Parathyroid adenoma (tissue), 2 donors: ENCODE results near the gene GIPC2.
"Not testable (repeated sequence)": the region's sequence is repeated elsewhere in the genome, so short reads cannot be mapped to it uniquely, and the experiment has no call there.

Experiments
- H2AFZ ChIP-seq: fragments of 300-600 bp; sonication (generic); one replicate; pipeline ENCODE4 v1.7.0; 2017; ENCODE audit warnings: antibody characterized with exemption, mild to moderate bottlenecking
- H3K27ac ChIP-seq: fragments of 300-600 bp; sonication (generic); one replicate; pipeline ENCODE4 v1.7.0; 2017
- H3K27me3 ChIP-seq: fragments of 300-600 bp; sonication (generic); one replicate; pipeline ENCODE4 v1.7.0; 2017; ENCODE audit warnings: low read length; ENCODE audit not compliant: control insufficient read depth, insufficient read depth
- H3K36me3 ChIP-seq: fragments of 300-600 bp; sonication (generic); one replicate; pipeline ENCODE4 v1.7.0; 2017; ENCODE audit warnings: low read length; ENCODE audit not compliant: control insufficient read depth, insufficient read depth
- H3K4me1 ChIP-seq: fragments of 300-600 bp; sonication (generic); one replicate; pipeline ENCODE4 v1.7.0; 2017; ENCODE audit warnings: control low read depth
- H3K4me2 ChIP-seq: fragments of 300-600 bp; sonication (generic); one replicate; pipeline ENCODE4 v1.7.0; 2017; ENCODE audit warnings: low read length
- H3K4me3 ChIP-seq: fragments of 300-600 bp; sonication (generic); one replicate; pipeline ENCODE4 v1.7.0; 2017; ENCODE audit warnings: low read depth, low read length
- H3K79me2 ChIP-seq: fragments of 300-600 bp; sonication (generic); one replicate; pipeline ENCODE4 v1.7.0; 2017; ENCODE audit warnings: control low read depth
- H3K9ac ChIP-seq: fragments of 300-600 bp; sonication (generic); one replicate; pipeline ENCODE4 v1.7.0; 2017; ENCODE audit warnings: mild to moderate bottlenecking
- H3K9me3 ChIP-seq: fragments of 300-600 bp; sonication (generic); one replicate; pipeline ENCODE4 v1.7.0; 2017; ENCODE audit warnings: low read length; ENCODE audit not compliant: control insufficient read depth
- TF ChIP-seq, protein P1 (sequence below): fragments of 300-600 bp; sonication (generic); IDR thresholded peaks from one replicate; pipeline ENCODE4 v1.7.0; 2017; ENCODE audit warnings: antibody characterized with exemption, mild to moderate bottlenecking
- donor health status: primary hyperparathyroidism.

The GIPC2 gene

DNA sequence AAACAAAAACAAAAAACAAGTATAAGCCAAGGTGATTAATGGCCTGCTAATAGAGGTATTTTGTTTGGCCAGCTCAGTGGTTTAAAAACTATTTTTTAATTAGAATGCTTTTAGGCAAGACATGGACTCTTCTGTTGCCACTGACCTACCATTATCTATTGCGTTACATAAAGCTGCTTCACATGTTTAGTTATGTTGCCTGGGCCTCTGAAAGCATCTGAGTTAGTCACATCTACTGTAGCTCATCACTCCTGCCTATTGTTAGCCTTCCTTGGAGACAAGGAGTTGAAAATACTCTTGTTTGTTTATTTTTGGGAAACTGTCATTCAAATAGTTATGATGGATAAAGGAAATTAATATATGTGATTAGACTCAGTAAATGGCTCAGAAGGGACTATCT, 26.7 kb upstream of the GIPC2 start:
- Histone ChIP-seq H3K4me2 (no peak overlapping the region), H3K27ac (no peak overlapping the region), H3K4me1 (no peaks in the 10 kb centered on the region), H3K4me3 (no peak overlapping the region), H3K79me2 (no peaks in the 10 kb centered on the region), H3K36me3 (no peaks in the 10 kb centered on the region), H3K27me3 (no peaks in the 10 kb centered on the region), H3K9me3 (no peaks in the 10 kb centered on the region), H3K9ac (no peak overlapping the region), H2AFZ (no peak overlapping the region)
- TF ChIP-seq, protein P1, sequence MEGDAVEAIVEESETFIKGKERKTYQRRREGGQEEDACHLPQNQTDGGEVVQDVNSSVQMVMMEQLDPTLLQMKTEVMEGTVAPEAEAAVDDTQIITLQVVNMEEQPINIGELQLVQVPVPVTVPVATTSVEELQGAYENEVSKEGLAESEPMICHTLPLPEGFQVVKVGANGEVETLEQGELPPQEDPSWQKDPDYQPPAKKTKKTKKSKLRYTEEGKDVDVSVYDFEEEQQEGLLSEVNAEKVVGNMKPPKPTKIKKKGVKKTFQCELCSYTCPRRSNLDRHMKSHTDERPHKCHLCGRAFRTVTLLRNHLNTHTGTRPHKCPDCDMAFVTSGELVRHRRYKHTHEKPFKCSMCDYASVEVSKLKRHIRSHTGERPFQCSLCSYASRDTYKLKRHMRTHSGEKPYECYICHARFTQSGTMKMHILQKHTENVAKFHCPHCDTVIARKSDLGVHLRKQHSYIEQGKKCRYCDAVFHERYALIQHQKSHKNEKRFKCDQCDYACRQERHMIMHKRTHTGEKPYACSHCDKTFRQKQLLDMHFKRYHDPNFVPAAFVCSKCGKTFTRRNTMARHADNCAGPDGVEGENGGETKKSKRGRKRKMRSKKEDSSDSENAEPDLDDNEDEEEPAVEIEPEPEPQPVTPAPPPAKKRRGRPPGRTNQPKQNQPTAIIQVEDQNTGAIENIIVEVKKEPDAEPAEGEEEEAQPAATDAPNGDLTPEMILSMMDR: no peak

DNA sequence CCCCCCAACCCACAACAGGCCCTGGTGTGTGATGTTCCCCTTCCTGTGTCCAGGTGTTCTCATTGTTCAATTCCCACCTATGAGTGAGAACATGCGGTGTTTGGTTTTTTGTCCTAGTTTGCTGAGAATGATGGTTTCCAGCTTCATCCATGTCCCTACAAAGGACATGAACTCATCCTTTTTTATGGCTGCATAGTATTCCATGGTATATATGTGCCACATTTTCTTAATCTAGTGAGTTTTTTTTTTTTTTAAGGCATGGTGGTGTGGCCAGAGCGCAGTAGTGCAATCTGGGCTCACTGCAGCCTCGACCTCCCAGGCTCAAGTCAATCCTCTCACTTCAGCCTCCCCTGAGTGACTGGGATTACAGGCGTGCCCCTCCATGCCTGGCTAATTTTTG, 24.6 kb upstream of the GIPC2 start:
- H3K79me2 ChIP-seq, H3K27me3 ChIP-seq, H2AFZ ChIP-seq, H3K4me2 ChIP-seq, H3K4me3 ChIP-seq, H3K4me1 ChIP-seq, H3K9me3 ChIP-seq, H3K9ac ChIP-seq, H3K27ac ChIP-seq, H3K36me3 ChIP-seq: not testable (repeated sequence)

DNA sequence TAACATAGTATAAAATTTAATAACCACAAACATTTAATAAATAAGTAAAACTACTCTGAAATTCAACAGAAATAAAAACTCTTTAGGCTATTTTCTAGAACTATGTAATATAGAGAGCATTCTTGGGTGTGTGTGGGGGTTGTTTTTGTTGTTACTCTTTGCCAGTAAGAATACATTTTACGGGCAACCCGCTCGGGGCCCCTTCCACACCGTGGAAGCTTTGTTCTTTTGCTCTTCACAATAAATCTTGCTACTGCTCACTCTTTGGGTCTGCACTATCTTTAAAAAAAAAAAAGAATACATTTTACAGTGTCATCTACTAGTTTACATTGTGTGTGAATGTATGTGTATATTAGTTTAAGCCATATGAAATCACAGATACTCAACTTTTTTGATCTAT, 16.0 kb upstream of the GIPC2 start:
- TF ChIP-seq, protein P1: no peak
- Histone ChIP-seq H3K4me3 (no peak overlapping the region), H3K4me1 (no peaks in the 10 kb centered on the region), H3K9ac (no peak overlapping the region), H3K36me3 (no peaks in the 10 kb centered on the region), H2AFZ (no peak overlapping the region), H3K27me3 (no peaks in the 10 kb centered on the region), H3K79me2 (no peaks in the 10 kb centered on the region), H3K9me3 (no peaks in the 10 kb centered on the region), H3K27ac (no peak overlapping the region), H3K4me2 (no peak overlapping the region)

DNA sequence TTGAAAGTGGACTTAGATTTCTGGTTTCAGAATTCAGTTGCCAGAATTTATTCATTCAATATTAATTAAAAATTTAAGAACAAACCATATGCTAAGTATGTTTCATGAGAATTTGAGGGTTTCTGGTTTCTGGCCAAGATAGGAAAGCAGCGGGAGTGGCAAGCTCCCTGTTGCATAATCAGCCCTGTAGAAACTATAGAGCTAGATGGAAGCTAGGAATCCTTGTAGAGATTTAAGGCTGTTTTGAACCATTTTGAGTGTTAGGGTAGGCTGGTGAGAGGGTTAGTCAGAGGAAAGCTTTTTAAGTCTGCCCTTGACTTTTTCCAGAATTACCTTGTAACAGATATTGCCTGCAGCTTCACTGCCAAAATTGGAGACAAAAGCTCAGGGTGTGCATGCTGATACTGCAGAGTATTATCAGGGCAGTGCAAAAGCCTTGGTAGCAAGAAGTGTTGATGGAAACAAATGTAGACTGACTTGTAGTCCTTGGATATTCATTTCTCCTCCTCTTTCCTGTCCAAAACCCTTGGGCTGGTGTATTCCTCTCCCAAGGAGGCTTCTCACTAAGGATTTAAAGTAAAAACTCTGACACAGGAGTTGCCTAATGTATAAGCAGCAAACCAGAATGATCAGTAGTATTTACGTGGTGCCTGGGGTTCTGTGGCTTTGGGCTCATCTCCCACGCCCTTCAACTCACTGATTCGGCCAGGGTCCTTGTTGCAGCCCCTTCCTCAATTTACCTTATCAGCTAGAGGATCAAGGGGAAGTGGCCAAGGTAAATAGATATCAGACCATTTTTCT, 12.6 kb upstream of the GIPC2 start:
- H3K4me2 ChIP-seq: no peak overlapping the region
- TF ChIP-seq, protein P1: no peak
- no peak overlapping the region for H3K9ac ChIP-seq
- H3K79me2 ChIP-seq: no peaks in the 10 kb centered on the region
- H3K4me1 ChIP-seq: no peaks in the 10 kb centered on the region
- no peak overlapping the region for H3K4me3 ChIP-seq
- H3K27ac ChIP-seq: no peak overlapping the region
- no peak overlapping the region for H2AFZ ChIP-seq
- no peaks in the 10 kb centered on the region for H3K9me3 ChIP-seq
- no peaks in the 10 kb centered on the region for H3K27me3 ChIP-seq
- no peaks in the 10 kb centered on the region for H3K36me3 ChIP-seq

DNA sequence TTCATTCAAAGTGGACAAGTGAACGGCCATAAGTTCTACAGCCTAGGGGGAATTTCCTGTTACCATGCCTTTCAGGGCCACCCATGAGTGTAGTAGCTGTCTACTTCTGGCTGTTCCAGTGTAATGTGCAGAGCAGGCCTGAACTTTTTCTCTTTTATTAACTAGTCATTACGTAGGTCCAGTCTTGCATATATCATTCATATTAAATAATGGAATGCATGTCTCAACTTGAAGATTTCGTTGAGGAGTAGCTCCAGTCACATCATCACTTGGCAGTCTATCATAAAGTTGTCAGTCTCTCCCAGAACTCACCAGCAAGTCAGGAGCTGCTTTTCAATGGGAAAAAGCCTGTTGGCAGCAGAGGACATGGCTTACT, 12.0 kb upstream of the GIPC2 start:
- Histone ChIP-seq H3K4me1 (no peaks in the 10 kb centered on the region), H3K27me3 (no peaks in the 10 kb centered on the region), H3K79me2 (no peaks in the 10 kb centered on the region), H3K36me3 (no peaks in the 10 kb centered on the region), H3K4me3 (no peak overlapping the region), H2AFZ (no peak overlapping the region), H3K9ac (no peak overlapping the region), H3K27ac (no peak overlapping the region), H3K4me2 (no peak overlapping the region), H3K9me3 (no peaks in the 10 kb centered on the region)
- TF ChIP-seq, protein P1: no peak
